Stimulated activated CD8-positive, alpha-beta memory T cell treated with anti-CD3 and anti-CD28 coated beads, Interleukin-7, amount 100 ng/mL, for 1 hour (primary cell): ENCODE measurements around the gene CREB3L4.
A peak's percentile ranks its signal among the peaks of the same experiment; 100 is the strongest.

Source experiments
- DNase-seq, 2 donors: peaks; one replicate each; pipeline ENCODE4 v3.0.0-alpha.2; 2020; ENCODE audit warnings: low read depth in 2 of 2

Gene CREB3L4

GRCh38 chr1:153967107-153967999 is at the start of gene CREB3L4:
TSS of gene CREB3L4 (plus strand) at chr1:153967902. CDS start at chr1:153968526, 624 bp downstream.
- peak; percentile 53 to 68 for DNase-seq

GRCh38 chr1:153919876-153920852 is 47.5 kb upstream of the CREB3L4 start:
- no peak for DNase-seq

- DNase-seq, result no peak
These were observed 46.5 kb upstream of the CREB3L4 start for GRCh38 chr1:153921080-153921802.

- no peak for DNase-seq
These were observed 46.0 kb upstream of the CREB3L4 start for GRCh38 chr1:153921803-153922075.

GRCh38 chr1:153922076-153922971 is 45.4 kb upstream of the CREB3L4 start:
- peak in 1 of 2 donors; percentile 24 for DNase-seq

GRCh38 chr1:153922972-153923925 is 44.5 kb upstream of the CREB3L4 start, which contains the start of gene GATAD2B:
TSS of gene GATAD2B (minus strand) at chr1:153922972. CDS start at chr1:153828347, 94,625 bp downstream.
- peak; percentile 92 to 97 for DNase-seq

GRCh38 chr1:153926405-153926804 is 41.3 kb upstream of the CREB3L4 start:
- DNase-seq, result no peak

GRCh38 chr1:153928245-153928644 is 39.5 kb upstream of the CREB3L4 start:
- DNase-seq, result no peak

GRCh38 chr1:153928791-153929341 is 38.8 kb upstream of the CREB3L4 start:
- DNase-seq, result no peak

- no peak for DNase-seq
These were observed 38.3 kb upstream of the CREB3L4 start for GRCh38 chr1:153929426-153929825.

GRCh38 chr1:153929981-153930948 is 37.4 kb upstream of the CREB3L4 start:
- DNase-seq, result no peak

GRCh38 chr1:153932156-153933131 is 35.3 kb upstream of the CREB3L4 start:
- no peak for DNase-seq

GRCh38 chr1:153933430-153933829 is 34.3 kb upstream of the CREB3L4 start:
- DNase-seq, result no peak

- DNase-seq, result no peak
These were observed 33.7 kb upstream of the CREB3L4 start for GRCh38 chr1:153933955-153934354.

GRCh38 chr1:153934746-153935145 is 33.0 kb upstream of the CREB3L4 start:
- no peak for DNase-seq

GRCh38 chr1:153936011-153936802 is 31.5 kb upstream of the CREB3L4 start:
- no peak for DNase-seq
